ENCODE measurements around the gene TRIM5. TPM values are rescaled to one million over a fixed set of nuclear protein-coding genes. Genes with fewer than 3 reads are reported as not detected.

Gene TRIM5
- total RNA-seq, 4 donors from 2014 or later = 12.6 to 15.7 (median 14.9) TPM

DNA sequence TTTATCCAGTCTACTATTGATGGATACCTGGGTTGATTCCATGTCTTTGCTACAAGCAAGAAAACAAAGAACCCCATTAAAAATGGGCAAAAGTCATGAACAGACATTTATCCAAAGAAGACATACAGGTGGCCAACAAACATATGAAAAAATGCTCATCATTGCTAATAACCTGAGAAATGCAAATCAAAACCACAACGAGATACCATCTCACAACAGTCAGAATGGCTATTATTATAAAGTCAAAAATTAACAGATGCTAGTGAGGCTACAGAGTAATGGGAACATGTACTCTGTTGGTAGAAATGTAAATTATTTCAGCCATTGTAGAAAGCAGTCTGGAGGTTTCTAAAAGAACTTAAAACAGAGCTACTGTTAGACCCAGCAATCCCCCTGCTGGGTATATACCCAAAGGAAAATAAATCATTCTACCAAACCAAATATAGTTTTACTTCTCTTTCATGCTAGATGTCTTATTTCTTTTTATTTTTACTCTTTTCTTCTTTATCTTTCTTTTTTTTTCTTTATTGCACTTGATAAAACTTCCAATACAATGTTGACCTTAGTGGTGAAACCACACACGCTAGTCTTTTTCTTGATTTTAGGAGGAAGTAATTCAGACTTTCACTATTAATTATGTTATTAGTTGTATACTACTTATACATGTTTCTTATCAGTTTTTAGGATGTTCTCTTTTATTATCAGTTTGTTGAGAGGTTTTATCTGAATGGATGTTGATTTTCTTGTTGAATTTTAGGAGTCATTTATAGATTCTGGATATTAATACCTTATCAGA, 19.1 kb upstream of the TRIM5 start:
- no peaks in the 10 kb centered on the region for H3K4me1 ChIP-seq
- H3K27ac ChIP-seq = no peak overlapping the region
- no peak for TF ChIP-seq POLR2A (IDR thresholded peaks at IDR 0.05)
- TF ChIP-seq, protein P1, sequence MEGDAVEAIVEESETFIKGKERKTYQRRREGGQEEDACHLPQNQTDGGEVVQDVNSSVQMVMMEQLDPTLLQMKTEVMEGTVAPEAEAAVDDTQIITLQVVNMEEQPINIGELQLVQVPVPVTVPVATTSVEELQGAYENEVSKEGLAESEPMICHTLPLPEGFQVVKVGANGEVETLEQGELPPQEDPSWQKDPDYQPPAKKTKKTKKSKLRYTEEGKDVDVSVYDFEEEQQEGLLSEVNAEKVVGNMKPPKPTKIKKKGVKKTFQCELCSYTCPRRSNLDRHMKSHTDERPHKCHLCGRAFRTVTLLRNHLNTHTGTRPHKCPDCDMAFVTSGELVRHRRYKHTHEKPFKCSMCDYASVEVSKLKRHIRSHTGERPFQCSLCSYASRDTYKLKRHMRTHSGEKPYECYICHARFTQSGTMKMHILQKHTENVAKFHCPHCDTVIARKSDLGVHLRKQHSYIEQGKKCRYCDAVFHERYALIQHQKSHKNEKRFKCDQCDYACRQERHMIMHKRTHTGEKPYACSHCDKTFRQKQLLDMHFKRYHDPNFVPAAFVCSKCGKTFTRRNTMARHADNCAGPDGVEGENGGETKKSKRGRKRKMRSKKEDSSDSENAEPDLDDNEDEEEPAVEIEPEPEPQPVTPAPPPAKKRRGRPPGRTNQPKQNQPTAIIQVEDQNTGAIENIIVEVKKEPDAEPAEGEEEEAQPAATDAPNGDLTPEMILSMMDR (IDR thresholded peaks at IDR 0.05) = no peak
- no peaks in the 10 kb centered on the region for H3K27me3 ChIP-seq
- H3K9me3 ChIP-seq = no peaks in the 10 kb centered on the region
- no peak for DNase-seq
- peaks cover 0 to 78% (median 11%) of the 10 kb centered on the region in 3 donors for H3K36me3 ChIP-seq
- WGBS, 2 donors = 68 to 74% methylated on average over 2 of the region's 2 CpGs
- intact Hi-C loops (cut with DNase I) = no loop called here
- H3K4me3 ChIP-seq = no peak overlapping the region

DNA sequence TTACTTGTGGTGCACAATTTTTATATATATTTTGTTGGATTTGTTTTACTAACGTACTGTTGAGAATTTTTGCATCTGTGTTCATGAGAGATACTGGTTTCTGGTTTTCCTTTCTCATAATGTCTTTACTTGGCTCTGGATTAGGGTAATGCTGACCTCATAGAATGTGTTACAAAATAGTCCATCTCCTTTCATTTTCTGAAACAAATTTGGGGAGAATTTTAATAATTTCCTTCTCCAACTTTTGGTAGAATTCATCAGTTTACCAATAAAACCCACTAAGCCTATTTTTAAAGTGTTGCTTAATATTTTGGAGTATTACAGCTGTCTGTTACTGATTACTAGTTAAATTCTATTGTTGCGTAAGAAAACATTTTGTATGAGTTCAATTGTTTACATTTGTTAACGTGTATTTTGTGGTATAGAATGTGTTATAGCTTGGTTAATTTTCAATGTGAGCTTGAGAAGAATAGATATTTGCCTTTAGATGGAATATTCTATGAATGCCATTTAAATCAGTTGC, 16.2 kb upstream of the TRIM5 start:
- no peak overlapping the region for H3K27ac ChIP-seq
- 64% methylated on average over 3 of the region's 3 CpGs for WGBS, 2 donors
- H3K36me3 ChIP-seq = peaks cover 0 to 78% (median 0%) of the 10 kb centered on the region in 3 donors
- no peaks in the 10 kb centered on the region for H3K9me3 ChIP-seq
- no peak overlapping the region for H3K4me3 ChIP-seq
- TF ChIP-seq POLR2A (IDR thresholded peaks at IDR 0.05) = no peak
- TF ChIP-seq, protein P1 (IDR thresholded peaks at IDR 0.05) = no peak
- intact Hi-C loops (cut with DNase I) = no loop called here
- no peaks in the 10 kb centered on the region for H3K27me3 ChIP-seq
- no peaks in the 10 kb centered on the region for H3K4me1 ChIP-seq
- no peak for DNase-seq

DNA sequence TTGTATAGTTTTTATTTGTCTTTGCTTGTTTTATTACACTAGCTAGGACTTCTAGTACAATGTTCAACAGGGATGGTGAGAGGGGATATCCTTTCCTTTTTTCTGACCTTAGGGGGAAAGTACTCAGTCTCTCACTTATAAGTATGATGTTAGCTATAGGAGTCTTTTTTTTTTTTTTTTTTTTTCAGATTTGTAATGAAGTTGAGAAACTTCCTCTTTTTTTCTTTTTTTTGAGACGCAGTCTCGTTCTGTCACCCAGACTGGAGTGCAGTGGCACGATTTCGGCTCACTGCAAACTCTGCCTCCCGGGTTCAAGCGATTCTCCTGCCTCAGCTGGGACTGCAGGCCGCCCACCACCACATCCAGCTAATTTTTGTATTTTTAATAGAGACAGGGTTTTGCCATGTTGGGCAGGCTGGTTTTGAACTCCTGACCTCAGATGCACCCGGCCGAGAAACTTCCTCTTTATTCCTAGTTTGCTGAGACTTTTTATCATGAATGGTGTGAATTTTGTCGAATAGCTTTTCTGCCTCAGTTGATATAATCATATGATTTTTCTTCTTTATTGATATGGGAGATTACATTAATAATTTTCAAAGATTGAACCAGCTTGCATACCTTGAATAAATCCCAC, 15.7 kb upstream of the TRIM5 start:
- 78 to 79% methylated on average over 8 of the region's 10 CpGs for WGBS, 2 donors
- H3K4me1 ChIP-seq = no peaks in the 10 kb centered on the region
- no peak for DNase-seq
- no peak overlapping the region for H3K27ac ChIP-seq
- H3K4me3 ChIP-seq = no peak overlapping the region
- H3K27me3 ChIP-seq = no peaks in the 10 kb centered on the region
- H3K9me3 ChIP-seq = no peaks in the 10 kb centered on the region
- H3K36me3 ChIP-seq = peaks cover 0 to 73% (median 0%) of the 10 kb centered on the region in 3 donors
- intact Hi-C loops (cut with DNase I) = no loop called here
- no peak for TF ChIP-seq POLR2A (IDR thresholded peaks at IDR 0.05)
- TF ChIP-seq, protein P1 (IDR thresholded peaks at IDR 0.05) = no peak

DNA sequence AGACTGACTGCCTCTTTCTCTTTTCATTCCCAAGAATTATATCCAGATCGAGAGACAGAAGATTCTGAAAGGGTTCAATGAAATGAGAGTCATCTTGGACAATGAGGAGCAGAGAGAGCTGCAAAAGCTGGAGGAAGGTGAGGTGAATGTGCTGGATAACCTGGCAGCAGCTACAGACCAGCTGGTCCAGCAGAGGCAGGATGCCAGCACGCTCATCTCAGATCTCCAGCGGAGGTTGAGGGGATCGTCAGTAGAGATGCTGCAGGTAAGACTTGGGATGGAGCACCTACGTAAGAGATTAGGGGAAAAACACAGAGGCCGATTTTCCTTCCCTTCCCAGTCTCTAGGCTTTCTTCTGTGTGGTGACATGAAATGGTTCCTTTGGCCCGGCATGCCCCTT, 13.4 kb upstream of the TRIM5 start:
- Histone ChIP-seq H3K27me3 (no peaks in the 10 kb centered on the region), H3K4me3 (no peak overlapping the region), H3K36me3 (peaks cover 0 to 54% (median 0%) of the 10 kb centered on the region in 3 donors), H3K9me3 (no peaks in the 10 kb centered on the region), H3K4me1 (peaks cover 0 to 10% (median 0%) of the 10 kb centered on the region in 3 donors), H3K27ac (no peak overlapping the region)
- TF ChIP-seq, protein P1 (IDR thresholded peaks at IDR 0.05) = no peak
- TF ChIP-seq POLR2A (IDR thresholded peaks at IDR 0.05) = no peak
- intact Hi-C loops (cut with DNase I) = no loop called here
- no peak for DNase-seq
- 86 to 91% methylated on average over 6 to 7 of the region's 7 CpGs for WGBS, 2 donors

DNA sequence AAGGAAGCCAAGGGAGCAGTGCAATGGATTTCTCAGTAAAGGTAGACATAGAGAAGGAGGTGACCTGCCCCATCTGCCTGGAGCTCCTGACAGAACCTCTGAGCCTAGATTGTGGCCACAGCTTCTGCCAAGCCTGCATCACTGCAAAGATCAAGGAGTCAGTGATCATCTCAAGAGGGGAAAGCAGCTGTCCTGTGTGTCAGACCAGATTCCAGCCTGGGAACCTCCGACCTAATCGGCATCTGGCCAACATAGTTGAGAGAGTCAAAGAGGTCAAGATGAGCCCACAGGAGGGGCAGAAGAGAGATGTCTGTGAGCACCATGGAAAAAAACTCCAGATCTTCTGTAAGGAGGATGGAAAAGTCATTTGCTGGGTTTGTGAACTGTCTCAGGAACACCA, 11.3 kb upstream of the TRIM5 start:
- no peak for DNase-seq
- peaks cover 0 to 44% (median 0%) of the 10 kb centered on the region in 3 donors for H3K36me3 ChIP-seq
- intact Hi-C loops (cut with DNase I) = no loop called here
- TF ChIP-seq POLR2A (IDR thresholded peaks at IDR 0.05) = no peak
- TF ChIP-seq, protein P1 (IDR thresholded peaks at IDR 0.05) = no peak
- no peaks in the 10 kb centered on the region for H3K9me3 ChIP-seq
- H3K27ac ChIP-seq = no peak overlapping the region
- peaks cover 0 to 25% (median 0%) of the 10 kb centered on the region in 3 donors for H3K4me1 ChIP-seq
- H3K27me3 ChIP-seq = no peaks in the 10 kb centered on the region
- 52 to 72% methylated on average over 2 of the region's 2 CpGs for WGBS, 2 donors
- H3K4me3 ChIP-seq = no peak overlapping the region

Measured in esophagus squamous epithelium (tissue), 5 donors.